Activated naive CD4-positive, alpha-beta T cell (primary cell): ENCODE data around the gene INPP5B.
"Not testable (repeated sequence)": the region's sequence is repeated elsewhere in the genome, so short reads cannot be mapped to it uniquely, and the experiment has no call there.

Experiments used
- DNase-seq, 4 experiments: peaks; one replicate each; lab custom pipeline; 2025; lab: John Stamatoyannopoulos, UW

INPP5B gene

DNA sequence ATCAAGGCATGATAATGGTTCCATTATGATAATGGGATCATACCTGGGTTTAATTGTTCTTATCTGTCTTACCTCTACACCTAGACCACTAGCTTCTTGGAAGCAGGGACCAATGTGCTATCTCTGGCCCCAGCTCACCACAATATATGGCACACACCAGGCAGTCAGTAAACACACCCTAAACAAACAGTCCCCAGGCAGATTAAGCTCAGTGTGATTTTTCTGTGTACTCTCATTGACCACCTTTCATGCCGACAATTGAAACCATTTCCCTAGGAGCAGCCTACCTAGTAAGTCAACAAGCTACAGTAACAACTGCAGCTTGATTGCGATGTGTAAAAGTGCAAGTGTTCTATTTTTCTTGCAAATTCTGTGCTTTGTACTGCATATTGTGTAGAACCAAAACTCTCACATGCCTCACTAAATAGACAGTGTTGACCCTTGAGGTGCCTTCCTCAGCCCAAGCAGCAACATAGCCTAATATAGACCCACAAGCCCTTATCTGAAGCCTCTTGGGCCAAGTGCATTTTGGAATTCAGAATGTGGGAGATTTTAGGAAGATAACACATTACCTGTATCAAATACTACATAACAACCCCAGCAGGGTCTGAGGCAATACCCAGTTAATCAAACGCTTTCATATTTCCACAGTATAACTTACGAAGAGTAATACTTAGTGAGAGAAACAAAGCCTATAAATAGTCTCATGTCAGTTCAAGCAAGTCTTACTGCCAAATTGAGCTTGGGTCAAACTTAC is 32.0 kb downstream of the INPP5B start:
- DNase-seq: no peak

DNA sequence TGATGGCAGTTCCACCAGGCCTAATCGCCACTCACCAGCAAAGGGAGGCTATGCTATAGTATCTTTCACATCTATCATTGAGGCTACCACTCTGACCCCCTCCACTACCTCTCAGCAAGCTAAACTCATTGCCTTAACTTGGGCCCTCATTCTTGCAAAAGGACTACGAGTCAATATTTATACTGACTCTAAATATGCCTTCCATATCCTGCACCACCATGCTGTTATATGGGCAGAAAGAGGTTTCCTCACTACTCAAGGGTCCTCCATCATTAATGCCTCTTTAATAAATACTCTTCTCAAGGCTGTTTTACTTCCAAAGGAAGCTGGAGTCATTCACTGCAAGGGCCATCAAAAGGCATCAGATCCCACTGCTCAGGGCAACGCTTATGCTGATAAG is 35.4 kb downstream of the INPP5B start:
- DNase-seq: not testable (repeated sequence)

DNA sequence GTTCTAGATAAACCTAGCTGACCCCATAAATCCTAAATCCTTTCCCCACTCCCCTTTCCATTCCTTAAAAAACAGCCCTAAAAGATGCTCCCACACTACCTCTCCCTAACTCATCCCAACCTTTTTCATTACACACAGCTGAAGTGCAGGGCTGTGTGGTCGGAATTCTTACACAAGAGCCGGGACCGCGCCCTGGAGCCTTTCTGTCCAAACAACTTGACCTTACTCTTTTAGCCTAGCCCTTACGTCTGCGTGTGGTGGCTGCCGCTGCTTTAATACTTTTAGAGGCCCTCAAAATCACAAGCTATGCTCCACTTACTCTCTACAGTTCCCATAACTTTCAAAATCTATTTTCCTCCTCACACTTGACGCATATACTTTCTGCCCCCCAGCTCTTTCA is 36.0 kb downstream of the INPP5B start:
- DNase-seq: not testable (repeated sequence)

DNA sequence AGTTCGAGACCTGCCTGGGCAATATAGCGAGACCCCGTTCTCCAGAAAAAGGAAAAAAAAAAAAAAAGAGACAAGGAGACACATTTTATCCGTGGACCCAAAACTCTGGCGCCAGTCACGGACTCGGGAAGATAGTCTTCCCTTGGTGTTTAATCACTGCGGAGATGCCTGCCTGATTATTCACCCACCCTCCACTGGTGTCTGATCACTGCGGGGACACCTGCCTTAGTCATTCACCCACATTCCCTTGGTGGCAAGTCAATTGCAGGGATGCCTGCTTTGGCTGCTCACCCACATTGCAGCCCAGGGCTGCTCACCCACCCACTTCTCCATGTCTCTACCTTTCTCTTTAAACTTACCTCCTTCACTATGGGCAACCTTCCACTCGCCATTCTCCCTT is 38.3 kb downstream of the INPP5B start:
- DNase-seq: not testable (repeated sequence)

- not testable (repeated sequence) for DNase-seq
Measured at GRCh38 chr1:37907416-37908125, 39.3 kb downstream of the INPP5B start.

GRCh38 chr1:37906591-37906990 is 40.3 kb downstream of the INPP5B start:
- not testable (repeated sequence) for DNase-seq

GRCh38 chr1:37905727-37906126 is 41.1 kb downstream of the INPP5B start:
- no peak for DNase-seq

- DNase-seq: not testable (repeated sequence)
Measured at GRCh38 chr1:37903921-37904320, 42.9 kb downstream of the INPP5B start.

- DNase-seq: no peak
Measured at GRCh38 chr1:37902983-37903382, 43.9 kb downstream of the INPP5B start.

GRCh38 chr1:37901893-37902225 is 45.0 kb downstream of the INPP5B start:
- DNase-seq: no peak

DNA sequence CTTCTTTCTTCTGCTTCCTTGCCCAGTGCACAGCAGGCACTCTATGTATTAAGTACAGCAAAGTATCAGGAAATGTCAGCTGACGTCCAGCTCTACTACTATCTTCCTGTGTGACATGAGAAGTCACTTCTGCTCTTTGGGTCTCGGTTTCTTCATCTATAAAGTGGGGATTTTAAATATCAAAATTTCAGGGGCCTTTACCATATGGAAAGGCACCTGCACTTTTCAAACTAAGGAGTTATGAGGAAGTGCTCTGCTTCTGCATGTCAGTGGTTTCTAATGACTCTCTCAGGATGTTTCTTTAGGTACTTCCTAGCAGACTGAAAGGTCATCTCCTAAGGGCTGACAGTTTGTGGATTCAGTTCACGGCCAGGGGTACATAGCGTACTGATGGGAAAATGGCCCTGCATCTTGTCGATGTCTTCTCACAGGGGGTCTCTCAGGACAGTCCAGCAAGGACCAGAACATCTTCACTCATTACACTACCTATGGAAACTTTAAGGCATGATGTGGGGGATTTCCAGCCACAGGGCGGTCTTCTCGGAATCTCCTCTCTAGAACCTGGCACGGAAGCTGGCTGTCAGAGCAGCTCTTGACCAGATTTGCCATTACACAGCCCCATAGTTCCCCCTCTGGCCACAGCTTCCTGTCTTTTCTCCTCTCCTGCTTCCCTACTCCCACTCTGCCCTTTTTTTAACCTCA is 45.5 kb downstream of the INPP5B start:
- no peak for DNase-seq

DNA sequence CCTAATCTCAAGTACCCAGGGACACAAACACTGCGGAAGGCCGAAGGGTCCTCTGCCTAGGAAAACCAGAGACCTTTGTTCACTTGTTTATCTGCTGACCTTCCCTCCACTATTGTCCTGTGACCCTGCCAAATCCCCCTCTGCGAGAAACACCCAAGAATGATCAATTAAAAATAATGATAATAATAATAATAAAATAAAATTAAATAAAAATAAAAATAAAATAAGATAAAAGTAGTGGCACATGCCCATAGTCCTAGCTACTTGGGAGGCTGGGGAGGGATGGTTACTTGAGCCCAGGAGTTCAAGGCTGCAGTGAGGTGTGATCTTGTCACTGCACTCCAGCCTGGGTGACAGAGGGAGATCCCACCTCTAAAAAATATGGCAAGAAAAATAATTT is 49.3 kb downstream of the INPP5B start:
- not testable (repeated sequence) for DNase-seq

GRCh38 chr1:37893673-37894072 is 53.2 kb downstream of the INPP5B start:
- no peak for DNase-seq

- DNase-seq: no peak
Measured at GRCh38 chr1:37892151-37893047, 54.5 kb downstream of the INPP5B start.

GRCh38 chr1:37890378-37891014 is 56.4 kb downstream of the INPP5B start:
- DNase-seq: no peak

DNA sequence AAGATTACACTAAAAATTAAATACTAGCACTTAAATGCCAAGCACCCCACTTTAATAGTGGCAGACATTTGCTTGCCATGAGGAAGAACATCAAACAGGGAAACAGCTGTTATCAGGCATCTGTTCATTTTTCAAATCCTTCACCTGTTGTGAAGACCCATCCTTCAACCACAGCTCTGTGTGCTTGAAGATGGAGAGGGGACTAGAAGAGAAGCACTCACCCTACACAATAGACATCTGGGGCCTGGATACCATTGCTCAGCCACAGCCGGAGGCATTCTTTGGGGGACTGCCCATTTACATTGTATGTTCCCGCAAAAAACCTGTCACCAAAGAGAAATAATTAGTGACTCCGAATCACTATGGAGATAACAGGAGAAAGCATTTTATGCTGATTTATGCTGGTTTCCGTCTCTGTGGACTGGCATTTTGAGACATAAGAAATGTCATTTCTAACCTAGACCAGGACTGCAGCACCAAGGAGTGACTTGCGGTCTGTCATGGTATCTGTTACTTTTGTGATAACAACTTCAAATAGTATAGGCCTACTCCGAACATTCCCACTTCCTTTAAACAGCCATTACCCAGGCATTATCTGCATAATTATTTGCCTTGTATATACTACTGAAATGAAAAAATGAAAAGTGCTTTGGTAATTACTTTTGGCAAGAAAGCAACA is 58.7 kb downstream of the INPP5B start:
- DNase-seq: no peak

GRCh38 chr1:37884145-37884544 is 62.7 kb downstream of the INPP5B start:
- DNase-seq: no peak

DNA sequence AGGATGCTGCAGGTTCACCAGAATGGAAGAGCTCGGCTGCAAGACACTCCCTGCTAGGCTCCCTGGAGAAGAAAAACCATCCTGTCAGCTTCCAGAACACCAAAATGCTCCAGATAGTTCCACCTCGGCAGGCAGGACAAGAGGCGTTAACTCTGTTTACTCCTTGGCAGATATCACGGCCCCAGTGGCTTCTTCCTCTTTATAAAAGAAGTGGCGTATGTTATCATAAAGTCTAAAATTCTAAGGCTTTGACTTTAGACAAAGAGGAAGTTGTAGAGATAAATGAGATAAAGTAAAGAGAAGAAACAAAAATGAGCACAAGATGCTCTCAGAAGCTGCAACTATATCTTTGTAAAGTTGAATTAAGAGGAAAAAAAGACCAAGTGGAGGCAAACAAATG is 63.2 kb downstream of the INPP5B start:
- no peak for DNase-seq

GRCh38 chr1:37879865-37880264 is 67.0 kb downstream of the INPP5B start:
- DNase-seq: no peak

GRCh38 chr1:37878071-37878470 is 68.8 kb downstream of the INPP5B start:
- no peak for DNase-seq

DNA sequence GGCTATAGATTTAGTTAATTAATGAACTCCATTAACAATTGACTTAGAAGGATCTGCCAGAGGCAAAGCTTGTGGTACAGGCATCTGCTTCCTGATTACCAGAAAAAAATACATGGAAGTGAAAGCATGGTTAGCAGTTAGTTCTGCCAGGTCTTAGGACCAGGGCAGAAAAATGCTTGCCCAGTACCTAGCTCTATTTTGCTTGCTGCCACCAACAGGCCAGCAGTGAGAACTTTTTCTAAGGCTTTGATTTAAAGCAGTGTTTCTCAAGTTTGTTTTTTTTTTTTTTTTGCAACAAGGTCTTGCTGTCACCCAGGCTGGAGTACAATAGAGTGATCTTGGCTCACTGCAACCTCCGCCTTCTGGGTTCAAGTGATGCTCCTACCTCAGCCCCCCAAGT is 71.0 kb downstream of the INPP5B start:
- DNase-seq: no peak
